Brain microvascular endothelial cell (primary cell): ENCODE data around the gene ZNF598.
"Not testable (repeated sequence)": the region's sequence is repeated elsewhere in the genome, so short reads cannot be mapped to it uniquely, and the experiment has no call there.

Source experiments
- DNase-seq: peaks from one replicate; pipeline ENCODE4 v3.0.0-alpha.2; 2020
- H3K27ac ChIP-seq: fragments of 250-450 bp; sonication (Bioruptor Pico); 2 replicates; pipeline ENCODE4 v1.5.1; 2020; ENCODE audit warnings: mild to moderate bottlenecking, moderate library complexity
- H3K27me3 ChIP-seq: fragments of 250-450 bp; sonication (Bioruptor Pico); replicated peaks from 2 replicates; pipeline ENCODE4 v1.5.1; 2020; ENCODE audit warnings: mild to moderate bottlenecking
- H3K36me3 ChIP-seq: fragments of 250-450 bp; sonication (Bioruptor Pico); replicated peaks from 2 replicates; pipeline ENCODE4 v1.5.1; 2020; ENCODE audit warnings: mild to moderate bottlenecking
- H3K4me3 ChIP-seq: 2 replicates; pipeline ENCODE4 v1.5.1; 2011; ENCODE audit warnings: low read depth, mild to moderate bottlenecking, control low read depth, low read length, moderate library complexity
- in situ Hi-C: cut with HindIII; loops from 2 replicates; pipeline ENCODE4 v1.10.0; 2017; ENCODE audit warnings: low sequenced_read_pairs, low pct_ligation_motif_present
- TF ChIP-seq, protein P1 (sequence below): IDR thresholded peaks from 2 replicates; pipeline ENCODE4 v1.5.1; 2011; ENCODE audit warnings: low read depth, mild to moderate bottlenecking, moderate library complexity, low read length, control low read depth, inconsistent platforms; ENCODE audit errors: missing control alignments

ZNF598 gene

DNA sequence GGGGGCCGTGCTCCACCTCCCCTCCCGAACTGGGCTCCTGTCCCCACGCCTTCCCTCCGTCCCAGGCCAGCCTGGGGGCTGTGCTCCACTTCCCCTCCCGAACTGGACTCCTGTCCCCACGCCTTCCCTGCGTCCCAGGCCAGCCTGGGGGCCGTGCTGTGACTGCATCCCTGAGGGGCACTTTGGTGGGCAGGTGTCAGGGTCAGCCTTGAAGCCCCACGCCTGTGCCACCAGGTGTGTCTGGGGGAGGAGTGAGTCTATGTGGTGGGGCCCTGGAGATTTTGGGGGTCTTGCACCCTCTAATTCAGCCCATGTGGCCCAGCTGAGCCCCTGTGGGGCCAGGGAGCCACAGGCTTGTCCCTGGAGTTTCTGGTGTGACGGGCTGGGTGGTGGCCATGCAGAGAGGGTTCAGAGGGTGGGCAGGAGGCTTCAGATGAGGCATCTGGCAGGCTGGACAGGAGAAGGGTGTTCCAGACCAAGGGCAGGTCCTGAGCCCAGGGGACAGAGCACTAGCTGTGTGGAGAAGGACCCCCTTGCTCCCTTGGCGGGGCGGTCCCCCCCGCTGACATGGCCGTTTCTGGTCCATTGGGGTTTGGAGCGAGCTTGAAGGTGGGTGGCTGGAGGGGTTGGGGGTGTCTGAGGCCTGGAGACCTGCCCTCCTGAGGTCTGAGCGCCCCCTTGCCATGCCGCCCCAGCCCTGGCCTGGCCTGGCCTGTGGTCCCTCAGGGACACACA lies 25.2 kb upstream of the ZNF598 start:
- DNase-seq, result no peak
- Histone ChIP-seq H3K36me3 (peaks cover 21% of the 10 kb centered on the region), H3K27me3 (no peaks in the 10 kb centered on the region), H3K4me3 (peak overlapping the region; percentile 15), H3K27ac (peak overlapping the region; percentile 71)
- TF ChIP-seq, protein P1, sequence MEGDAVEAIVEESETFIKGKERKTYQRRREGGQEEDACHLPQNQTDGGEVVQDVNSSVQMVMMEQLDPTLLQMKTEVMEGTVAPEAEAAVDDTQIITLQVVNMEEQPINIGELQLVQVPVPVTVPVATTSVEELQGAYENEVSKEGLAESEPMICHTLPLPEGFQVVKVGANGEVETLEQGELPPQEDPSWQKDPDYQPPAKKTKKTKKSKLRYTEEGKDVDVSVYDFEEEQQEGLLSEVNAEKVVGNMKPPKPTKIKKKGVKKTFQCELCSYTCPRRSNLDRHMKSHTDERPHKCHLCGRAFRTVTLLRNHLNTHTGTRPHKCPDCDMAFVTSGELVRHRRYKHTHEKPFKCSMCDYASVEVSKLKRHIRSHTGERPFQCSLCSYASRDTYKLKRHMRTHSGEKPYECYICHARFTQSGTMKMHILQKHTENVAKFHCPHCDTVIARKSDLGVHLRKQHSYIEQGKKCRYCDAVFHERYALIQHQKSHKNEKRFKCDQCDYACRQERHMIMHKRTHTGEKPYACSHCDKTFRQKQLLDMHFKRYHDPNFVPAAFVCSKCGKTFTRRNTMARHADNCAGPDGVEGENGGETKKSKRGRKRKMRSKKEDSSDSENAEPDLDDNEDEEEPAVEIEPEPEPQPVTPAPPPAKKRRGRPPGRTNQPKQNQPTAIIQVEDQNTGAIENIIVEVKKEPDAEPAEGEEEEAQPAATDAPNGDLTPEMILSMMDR, result no peak
- in situ Hi-C loops, result loop anchor here (5.0 kb wide), 1 partner anchor 42 kb away; no protein-coding TSS in a partner anchor

DNA sequence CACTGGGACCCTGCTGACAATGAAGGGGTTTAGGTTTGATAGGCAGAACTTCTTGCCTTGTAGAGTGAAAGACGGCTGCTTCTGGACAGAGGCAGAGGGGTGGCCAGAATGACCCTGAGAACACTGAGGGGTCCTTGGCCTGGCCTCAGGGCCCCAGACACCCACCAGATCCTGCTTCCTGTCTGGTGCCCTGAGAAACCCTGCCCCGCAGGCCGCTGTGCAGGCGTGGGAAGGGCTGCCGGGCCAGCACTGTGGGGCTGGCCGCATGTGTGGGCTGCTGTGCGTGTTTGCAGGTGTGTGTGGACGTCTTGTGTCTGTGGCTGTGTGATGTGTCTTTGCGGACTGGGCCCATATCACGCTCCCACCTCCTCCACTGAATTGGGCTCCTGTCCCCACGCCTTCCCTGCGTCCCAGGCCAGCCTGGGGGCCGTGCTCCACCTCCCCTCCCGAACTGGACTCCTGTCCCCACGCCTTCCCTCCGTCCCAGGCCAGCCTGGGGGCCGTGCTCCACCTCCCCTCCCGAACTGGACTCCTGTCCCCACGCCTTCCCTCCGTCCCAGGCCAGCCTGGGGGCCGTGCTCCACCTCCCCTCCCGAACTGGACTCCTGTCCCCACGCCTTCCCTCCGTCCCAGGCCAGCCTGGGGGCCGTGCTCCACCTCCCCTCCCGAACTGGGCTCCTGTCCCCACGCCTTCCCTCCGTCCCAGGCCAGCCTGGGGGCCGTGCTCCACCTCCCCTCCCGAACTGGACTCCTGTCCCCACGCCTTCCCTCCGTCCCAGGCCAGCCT lies 24.5 kb upstream of the ZNF598 start:
- Histone ChIP-seq H3K27ac (peak overlapping the region; percentile 80), H3K36me3 (peaks cover 21% of the 10 kb centered on the region), H3K4me3 (peak overlapping the region; percentile 41)
- in situ Hi-C loops, H3K27me3 ChIP-seq: not testable (repeated sequence)
- DNase-seq, result peak; percentile 25

DNA sequence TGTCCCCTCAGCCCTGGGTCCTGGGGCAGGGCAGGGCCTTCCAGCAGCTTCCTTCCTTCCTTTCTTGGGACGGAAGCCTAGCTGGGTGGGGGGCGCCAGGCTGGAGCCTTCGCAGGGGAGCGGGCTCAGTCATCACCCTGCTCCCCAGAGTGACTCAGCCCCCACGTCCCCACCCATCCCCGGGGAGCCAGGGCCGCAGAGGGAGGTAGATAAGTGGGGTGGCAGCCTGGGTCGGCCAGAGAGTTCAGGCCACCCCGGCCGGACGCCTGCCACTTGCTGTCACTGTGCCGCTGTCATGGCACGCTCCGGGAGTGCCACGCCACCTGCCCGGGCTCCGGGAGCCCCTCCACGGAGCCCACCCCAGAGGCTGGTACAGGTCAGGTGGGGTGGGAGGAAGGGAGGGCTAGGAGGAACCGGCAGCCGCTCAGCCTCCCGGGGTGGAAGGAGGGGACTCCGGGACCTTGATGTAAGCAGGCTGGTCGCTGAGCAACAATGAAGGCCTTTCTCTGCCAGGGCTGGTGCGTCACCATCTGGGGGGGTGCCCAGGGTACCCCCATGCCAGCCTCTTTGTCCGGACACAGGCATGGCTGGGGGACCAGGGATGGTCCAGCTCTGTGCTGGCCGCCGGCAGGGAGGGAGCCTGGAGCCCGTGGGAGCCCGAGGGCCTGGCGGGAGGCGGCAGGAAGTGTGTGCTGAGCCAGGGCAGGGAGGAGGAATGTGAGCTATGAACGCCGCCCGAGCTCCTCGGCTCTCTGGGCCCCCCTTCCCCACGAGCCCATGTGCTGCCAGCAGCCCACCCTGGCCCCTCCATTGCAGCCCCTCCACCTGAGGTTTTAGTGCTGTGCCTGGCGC lies 23.7 kb upstream of the ZNF598 start:
- peak overlapping the region; percentile 80 for H3K27ac ChIP-seq
- peak; percentile 49 for DNase-seq
- no peaks in the 10 kb centered on the region for H3K27me3 ChIP-seq
- in situ Hi-C loops, result no loop called here
- TF ChIP-seq, protein P1, result no peak
- peak overlapping the region; percentile 41 for H3K4me3 ChIP-seq
- peaks cover 16% of the 10 kb centered on the region for H3K36me3 ChIP-seq

DNA sequence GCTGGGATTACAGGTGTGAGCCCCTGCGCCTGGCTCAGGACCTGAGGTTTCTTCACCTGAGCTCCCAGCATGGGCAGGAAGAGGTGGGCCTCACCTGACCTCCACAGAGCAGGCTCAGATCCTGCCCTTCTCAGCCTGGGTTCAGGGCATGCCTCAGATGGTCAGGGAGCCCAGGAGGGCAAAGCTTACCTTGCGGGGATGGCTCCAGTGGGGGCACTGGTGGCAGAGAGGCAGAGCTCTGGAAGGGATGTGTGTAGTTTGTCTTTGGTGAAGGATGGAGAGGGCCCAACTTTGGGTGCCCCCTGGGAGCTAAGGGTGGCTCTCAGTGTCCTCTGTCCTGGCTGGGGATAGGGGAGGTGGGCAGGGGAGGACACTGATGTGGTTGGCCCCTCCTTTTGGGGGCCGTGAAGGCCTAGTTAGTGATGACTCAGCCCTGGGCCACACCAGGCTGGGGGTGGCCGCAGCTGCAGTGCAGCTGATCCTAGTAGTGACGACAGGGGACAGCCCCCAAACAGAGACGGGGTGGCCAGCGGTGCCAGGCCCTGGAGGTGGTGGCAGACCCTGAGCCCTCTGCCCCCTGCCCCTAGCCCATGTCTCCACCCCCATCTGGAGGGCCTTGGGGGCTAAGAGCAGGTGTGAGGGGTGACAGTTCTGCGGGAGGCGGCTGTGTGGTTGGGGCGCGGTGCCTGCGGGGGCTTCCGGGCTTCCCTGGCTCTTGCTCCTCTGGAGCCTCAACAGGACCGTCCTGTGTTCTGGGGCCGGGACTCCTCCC lies 22.9 kb upstream of the ZNF598 start:
- DNase-seq, result no peak
- TF ChIP-seq, protein P1, result no peak
- H3K27ac ChIP-seq, result peak overlapping the region; percentile 80
- no peaks in the 10 kb centered on the region for H3K27me3 ChIP-seq
- peaks cover 16% of the 10 kb centered on the region for H3K36me3 ChIP-seq
- H3K4me3 ChIP-seq, result no peak overlapping the region
- in situ Hi-C loops, result no loop called here

DNA sequence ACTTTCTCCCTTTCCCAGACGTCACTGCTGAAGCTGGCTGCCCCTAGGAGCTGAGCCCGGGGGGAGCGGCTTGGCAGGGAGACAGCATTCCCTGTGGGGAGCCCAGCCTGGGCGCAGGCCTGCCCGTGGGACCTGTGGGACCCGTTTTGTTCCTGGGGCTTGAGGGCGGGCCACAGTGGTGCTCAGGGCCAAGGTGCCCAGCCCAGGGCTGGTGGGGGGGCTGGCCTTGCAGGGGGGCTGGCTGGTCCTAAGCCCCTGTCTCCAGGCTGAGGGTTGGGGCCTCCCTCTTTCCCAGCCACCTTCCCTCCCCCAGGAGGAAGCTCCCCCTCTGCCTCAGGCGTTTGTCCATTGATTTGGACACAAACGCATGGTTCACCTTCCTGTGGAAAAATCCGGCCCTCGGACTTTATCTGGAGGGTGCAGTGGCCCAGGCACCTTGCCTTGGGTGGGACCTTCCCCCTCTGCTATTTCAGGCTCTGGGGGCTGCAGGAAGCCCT lies 21.5 kb upstream of the ZNF598 start:
- Histone ChIP-seq H3K4me3 (no peak overlapping the region), H3K27me3 (no peaks in the 10 kb centered on the region), H3K36me3 (peaks cover 4% of the 10 kb centered on the region), H3K27ac (no peak overlapping the region)
- in situ Hi-C loops, result no loop called here
- TF ChIP-seq, protein P1, result no peak
- DNase-seq, result no peak
